Activated CD4-positive, alpha-beta T cell treated with anti-CD3 and anti-CD28 coated beads, Interleukin-10, Interleukin-2, amounts not matched to agents 100 ng/mL and 50 ng/mL, durations not matched to agents 16 hours and 8 hours (primary cell): Measurements from ENCODE around the gene SUN3.
"Not testable (repeated sequence)": the region's sequence is repeated elsewhere in the genome, so short reads cannot be mapped to it uniquely, and the experiment has no call there.

Experiments used
- DNase-seq: peaks from one replicate; pipeline ENCODE4 v3.0.0-alpha.2; 2020

The SUN3 gene

DNA sequence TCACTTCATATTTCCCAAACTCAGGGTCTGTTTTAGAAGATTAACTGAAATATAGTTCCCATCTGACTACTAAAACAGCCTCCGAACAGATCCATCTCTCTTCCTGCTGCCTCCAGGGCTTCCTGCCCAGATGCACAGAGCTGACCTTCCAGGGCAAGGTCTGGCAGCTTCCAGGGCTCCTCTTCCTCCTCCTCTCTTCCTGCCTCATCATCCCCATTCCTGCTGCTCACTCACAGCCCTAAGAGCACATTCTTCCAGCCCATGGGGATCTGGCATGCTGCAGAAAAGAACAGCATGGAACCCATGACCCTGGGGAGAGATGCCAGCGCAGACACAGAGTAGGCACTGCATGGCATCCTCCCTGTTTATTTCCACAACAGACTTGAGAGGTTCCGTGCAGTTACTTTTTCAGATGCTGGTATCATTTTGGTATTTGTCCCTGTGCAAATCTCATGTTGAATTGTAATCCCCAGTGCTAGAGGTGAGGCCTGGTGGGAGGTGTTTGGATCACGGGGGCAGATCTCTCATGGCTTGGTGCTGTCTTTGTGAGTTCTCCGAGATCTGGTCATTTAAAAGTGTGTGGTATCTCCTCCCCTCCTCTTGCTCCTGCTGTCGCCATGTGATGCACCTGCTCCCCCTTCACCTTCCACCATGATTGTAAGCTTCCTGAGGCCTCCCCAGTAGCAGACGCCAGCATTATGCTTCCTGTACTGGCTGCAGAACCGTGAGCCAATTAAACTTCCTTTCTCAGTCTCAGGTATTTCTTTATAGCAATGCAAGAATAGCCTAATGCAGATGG is 85.0 kb downstream of the SUN3 start:
- DNase-seq, result no peak

DNA sequence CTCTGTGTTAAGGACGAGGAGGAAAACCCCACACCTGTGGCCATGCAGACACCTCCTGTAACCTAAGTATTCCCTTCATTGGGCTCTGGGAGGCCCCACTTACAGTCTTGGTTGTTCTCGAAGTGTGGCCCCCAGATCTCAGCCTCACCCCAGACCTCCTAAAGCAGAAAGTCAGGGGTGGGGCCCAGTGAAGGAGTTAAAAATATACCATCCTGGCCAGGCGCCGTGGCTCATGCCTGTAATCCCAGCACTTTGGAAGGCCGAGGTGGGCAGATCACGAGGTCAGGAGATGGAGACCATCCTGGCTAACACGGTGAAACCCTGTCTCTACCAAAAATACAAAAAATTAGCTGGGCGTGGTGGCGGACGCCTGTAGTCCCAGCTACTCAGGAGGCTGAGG is 86.3 kb downstream of the SUN3 start:
- DNase-seq, result not testable (repeated sequence)

DNA sequence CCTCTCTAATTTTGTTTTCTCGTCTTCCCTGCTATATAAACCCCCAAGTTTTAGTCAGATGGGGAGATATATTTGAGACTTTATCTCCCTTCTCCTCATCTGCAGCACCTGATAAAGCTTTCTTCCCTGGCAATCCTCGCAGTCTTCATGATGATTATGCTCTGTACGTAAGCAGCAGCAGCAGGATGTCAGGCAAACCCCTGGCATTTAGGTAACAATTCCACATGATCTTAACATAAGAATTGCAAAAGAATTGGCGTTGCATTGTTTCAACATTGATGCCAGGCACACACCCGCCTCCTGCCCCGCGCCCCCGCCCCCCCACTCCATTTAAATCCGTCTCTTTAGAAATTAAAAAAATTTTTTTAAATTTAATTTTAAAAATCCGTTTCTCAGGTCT is 86.8 kb downstream of the SUN3 start:
- no peak for DNase-seq

DNA sequence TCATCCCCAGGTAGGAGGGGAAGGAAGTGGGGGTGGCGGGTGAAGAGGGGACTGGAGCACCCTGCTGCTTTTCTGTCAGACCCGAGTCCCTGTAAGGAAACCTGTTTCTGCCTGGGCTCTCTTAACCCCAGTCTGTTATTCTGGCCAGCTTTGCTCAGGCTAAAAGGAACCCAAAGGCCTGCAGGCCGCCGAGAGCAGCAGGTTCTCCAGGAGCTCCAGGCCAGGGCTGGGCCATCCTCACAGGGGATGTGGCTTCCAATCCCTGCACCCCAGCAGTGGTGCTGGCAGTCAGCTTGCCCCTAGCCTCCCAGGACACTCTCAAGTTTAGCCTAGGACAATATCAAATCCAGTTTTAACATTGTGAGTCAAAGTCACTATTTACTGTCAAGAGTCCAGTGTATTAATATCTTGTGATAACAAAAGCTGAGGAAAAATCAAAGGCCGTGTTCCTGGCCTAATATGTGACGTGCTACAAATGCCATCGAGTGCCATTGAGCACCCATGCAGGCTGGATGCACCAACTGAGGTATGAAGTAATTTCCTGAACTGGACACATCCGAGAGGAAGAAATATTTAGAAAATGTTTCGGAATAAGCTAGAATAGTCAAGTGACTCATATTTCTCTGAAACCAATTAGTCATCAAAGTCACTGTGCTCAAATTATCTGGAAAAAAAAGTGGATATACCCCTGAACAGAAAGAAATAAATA is 87.6 kb downstream of the SUN3 start:
- DNase-seq, result no peak

DNA sequence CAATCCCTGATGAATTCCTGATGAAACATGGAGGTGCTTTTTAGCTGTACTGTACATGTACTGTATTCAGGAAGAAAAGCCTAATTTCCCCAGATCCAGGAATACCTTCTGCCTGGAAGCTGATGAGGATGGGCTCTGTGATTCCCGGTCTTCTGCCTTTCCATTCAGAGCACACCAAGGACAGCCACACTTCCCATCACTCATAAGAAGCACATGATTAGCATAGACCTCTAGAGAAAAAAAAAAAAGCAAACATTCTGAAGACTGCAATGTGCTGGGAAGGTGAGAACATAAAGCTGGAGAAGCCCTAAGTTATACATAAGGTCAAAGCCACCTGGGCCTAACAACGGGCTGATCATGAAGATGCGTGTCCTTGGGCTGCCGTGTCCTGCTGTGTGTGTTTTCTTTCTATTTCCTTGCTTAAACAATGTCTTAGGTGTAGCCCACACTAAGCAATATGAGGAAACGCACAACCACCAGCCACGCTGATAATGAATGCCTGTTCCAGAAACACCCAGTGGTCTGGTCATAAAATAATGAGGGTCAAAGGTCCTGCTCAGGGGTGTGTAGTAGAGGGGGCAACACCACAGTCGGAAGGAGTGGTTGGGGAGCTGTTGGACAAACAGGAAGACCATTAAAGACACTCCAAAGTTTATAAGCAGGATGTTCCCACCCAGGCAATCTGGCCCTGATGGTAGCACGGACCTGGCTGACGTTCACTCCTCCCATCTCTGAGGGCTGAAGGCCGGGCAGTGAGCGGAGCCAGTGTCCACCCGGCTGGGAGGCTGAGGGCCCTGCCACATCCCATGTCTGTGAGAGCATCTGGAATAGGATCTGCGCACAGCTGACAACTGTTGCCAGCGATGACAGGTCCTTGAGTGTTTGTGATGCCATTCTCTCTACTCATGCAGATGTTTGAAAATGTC is 88.6 kb downstream of the SUN3 start:
- DNase-seq, result no peak

DNA sequence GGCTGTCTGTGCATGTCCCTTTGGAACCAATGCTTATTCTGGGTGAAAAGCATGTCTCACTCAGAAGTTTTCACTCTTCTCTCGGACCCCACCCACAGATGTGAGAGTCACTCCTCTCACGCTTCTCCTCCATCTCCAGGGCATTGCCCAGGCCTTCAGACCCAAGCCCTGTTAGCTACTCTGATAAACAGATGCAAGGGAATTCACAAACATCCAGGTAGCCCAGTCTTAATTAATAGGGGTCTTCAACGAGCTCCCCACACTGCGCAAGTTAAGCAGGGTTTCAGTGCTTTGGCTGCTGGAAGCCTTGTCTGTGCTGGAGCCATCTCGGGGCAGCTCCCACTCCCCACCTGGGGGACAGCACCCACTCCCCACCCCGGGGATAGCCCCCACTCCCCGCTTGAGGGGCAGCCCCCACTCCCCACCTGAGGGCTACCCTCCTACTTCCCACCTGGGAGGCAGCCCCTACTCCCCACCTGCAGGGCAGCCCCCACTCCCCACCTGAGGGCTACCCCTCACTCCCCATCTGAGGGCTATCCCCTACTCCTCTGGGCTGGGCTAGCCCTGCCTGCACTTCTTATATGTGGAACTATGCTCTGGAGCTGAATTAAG is 89.4 kb downstream of the SUN3 start:
- no peak for DNase-seq

DNA sequence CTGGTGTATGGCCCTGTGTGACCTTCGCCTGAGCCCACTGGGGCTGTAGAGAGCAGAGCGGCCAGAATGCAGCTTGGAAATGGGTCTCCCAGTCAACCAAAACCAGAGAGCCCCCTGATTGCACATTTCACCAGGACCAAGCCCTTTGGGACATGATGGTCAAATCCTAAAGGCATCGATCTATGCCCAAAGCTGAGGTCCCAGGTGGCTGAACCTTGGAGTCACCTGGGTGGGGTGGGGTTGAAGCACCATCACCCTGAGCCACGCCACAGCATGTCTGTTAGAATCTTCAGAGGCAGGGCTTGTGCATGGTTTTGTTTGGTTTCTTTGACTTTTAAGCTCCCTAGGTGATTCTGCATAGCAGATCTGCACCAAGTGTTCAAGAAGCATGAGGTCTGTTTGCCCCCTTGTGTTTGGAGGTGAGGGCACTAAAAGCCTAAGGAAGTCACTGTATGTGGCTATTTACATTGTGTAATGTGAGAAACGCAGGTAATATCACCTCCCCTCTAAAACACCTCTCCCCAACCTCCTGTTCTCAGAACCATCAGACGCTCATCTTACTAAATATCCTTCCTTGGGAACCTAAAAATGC is 90.2 kb downstream of the SUN3 start:
- DNase-seq, result no peak

DNA sequence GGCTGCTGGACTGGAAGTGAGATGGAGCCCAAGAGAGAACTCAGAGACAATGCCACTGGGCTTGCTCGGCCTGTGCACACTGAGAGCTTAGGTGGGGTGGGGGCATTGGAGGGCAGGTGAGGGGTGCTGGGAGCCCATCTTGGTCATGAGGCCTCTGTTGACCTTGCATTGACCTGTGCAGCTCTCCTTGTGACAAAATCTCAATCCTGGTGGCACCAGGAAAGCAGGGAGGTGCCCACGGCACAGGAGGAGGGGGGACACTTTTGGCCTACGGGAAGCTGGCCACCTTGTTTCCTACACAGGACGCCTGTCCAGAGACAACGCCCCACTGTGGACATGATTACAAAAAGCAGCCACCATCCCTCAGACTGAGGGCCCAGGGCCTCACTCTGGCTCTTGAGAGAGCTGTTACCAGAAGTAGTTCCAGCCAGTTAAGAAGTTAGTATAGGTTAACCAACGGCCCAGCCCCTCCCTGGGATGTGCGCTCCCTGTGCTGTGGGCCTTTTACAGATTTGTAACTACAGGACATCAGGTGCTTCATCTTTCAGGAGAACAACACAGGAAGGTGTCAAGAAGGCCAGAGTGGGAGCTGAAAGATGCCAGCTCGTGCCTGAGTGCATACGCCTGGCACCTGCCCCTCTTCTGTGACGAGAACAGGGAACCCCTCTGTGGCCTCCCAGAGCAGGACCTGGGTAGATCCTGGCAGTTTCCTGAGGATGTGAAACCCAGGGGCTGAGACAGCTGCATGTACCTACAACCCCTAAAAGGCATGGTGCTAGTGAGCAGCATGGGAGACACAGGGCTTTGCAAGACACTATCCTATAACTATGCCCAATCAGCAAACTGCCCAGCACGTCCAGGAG is 91.0 kb downstream of the SUN3 start:
- DNase-seq, result peak; percentile 16
